Panc1 (cell line): ENCODE data around the gene FBXO31. TPM values are rescaled to one million over a fixed set of nuclear protein-coding genes. Genes with fewer than 3 reads are reported as not detected.

Experiments used
- ATAC-seq: fragments of 200-7000 bp; cut with Tn5 transposase; 2 replicates; pipeline ENCODE4 v1.9.1; 2020; ENCODE audit warnings: mild to moderate bottlenecking, moderate library complexity
- BruUV-seq: library from RNA; stranded (reverse); fragments of 400-500 nt; replicated peaks from 2 replicates; lab custom pipeline; 2021; lab: Mats Ljungman, UMichigan
- CTCF ChIA-PET: fragments of 300-600 bp; sonication (Branson Sonifier 250); formaldehyde crosslinking; loops from one replicate; lab custom pipeline; 2022; ENCODE audit warnings: antibody characterized with exemption; lab: Charles Lee
- POLR2A ChIA-PET: fragments of 300-600 bp; sonication (Branson Sonifier 250); formaldehyde crosslinking; loops from one replicate; lab custom pipeline; 2022; ENCODE audit warnings: antibody characterized with exemption; lab: Charles Lee
- DNase-seq: peaks from one replicate; pipeline ENCODE4 v3.0.0-alpha.2; 2010; ENCODE audit warnings: low read depth, low spot score
- H3K27ac ChIP-seq: 2 replicates; pipeline ENCODE4 v1.5.1; 2011; ENCODE audit warnings: mild to moderate bottlenecking, low read length, inconsistent platforms
- H3K27me3 ChIP-seq: fragments of 200-500 bp; sonication (Bioruptor generic); 2 replicates; pipeline ENCODE4 v1.6.0; 2014; ENCODE audit warnings: low read length, inconsistent platforms; ENCODE audit not compliant: control insufficient read depth, insufficient read depth
- H3K36me3 ChIP-seq: fragments of 200-500 bp; sonication (Bioruptor generic); 2 replicates; pipeline ENCODE4 v1.5.1; 2014; ENCODE audit warnings: inconsistent platforms, mild to moderate bottlenecking, low read length, moderate library complexity; ENCODE audit not compliant: control insufficient read depth, insufficient read depth
- H3K4me1 ChIP-seq: 2 replicates; pipeline ENCODE4 v1.5.1; 2011; ENCODE audit warnings: inconsistent platforms, mild to moderate bottlenecking, low read length, moderate library complexity; ENCODE audit not compliant: control insufficient read depth, insufficient read depth
- H3K4me3 ChIP-seq, 2 experiments: 2 replicates each; pipeline ENCODE4 v1.5.1; 2011 to 2012; ENCODE audit warnings: low read depth in 2 of 2, low read length in 2 of 2, mild to moderate bottlenecking in 2 of 2, inconsistent platforms in 1 of 2, moderate library complexity in 1 of 2
- H3K9me3 ChIP-seq: fragments of 200-500 bp; sonication (Bioruptor generic); 2 replicates; pipeline ENCODE4 v1.5.1; 2014; ENCODE audit warnings: low read depth, mild to moderate bottlenecking, inconsistent platforms, low read length, moderate library complexity; ENCODE audit not compliant: control insufficient read depth, insufficient read depth
- CTCF ChIP-seq: fragments of 450-650 bp; IDR thresholded peaks from 2 replicates; pipeline ENCODE4 v1.5.1; 2017; ENCODE audit warnings: mild to moderate bottlenecking
- POLR2AphosphoS5 ChIP-seq: IDR thresholded peaks from 2 replicates; pipeline ENCODE4 v1.6.1; 2012; ENCODE audit warnings: mild to moderate bottlenecking, low read depth, low read length, moderate library complexity
- REST ChIP-seq, 2 experiments: IDR thresholded peaks; 2 replicates each; pipeline ENCODE4 v1.6.1; 2011 to 2012; ENCODE audit warnings: low read depth in 2 of 2, control low read depth in 1 of 2, low read length in 1 of 2, mild to moderate bottlenecking in 1 of 2, moderate library complexity in 1 of 2; ENCODE audit not compliant: insufficient read depth in 1 of 2
- SIN3A ChIP-seq: IDR thresholded peaks from 2 replicates; pipeline ENCODE4 v1.6.1; 2012; ENCODE audit warnings: low read depth, mild to moderate bottlenecking, low read length, moderate library complexity, borderline replicate concordance; ENCODE audit not compliant: insufficient read depth
- TCF7L2 ChIP-seq: IDR thresholded peaks from 2 replicates; pipeline ENCODE4 v1.6.1; 2011; ENCODE audit warnings: mild to moderate bottlenecking, low read depth, low read length, inconsistent platforms
- in situ Hi-C: cut with HindIII; loops from 2 replicates; pipeline ENCODE4 v1.10.0; 2016; ENCODE audit warnings: low sequenced_read_pairs, low pct_unique_long_range_greater_than_20kb
- intact Hi-C: fragments of 100-400 bp; cut with micrococcal nuclease; formaldehyde crosslinking; loops from one replicate; pipeline ENCODE4 v1.10.0; 2022; ENCODE audit not compliant: unreplicated experiment
- total RNA-seq: library from RNA; stranded (reverse); gene quantifications from one replicate; pipeline ENCODE4 v1.2.1, GENCODE V29; 2021; ENCODE audit not compliant: unreplicated experiment

Gene FBXO31
- total RNA-seq, 1 experiment from 2014 or later, result 22.4 TPM

GRCh38 chr16:87316923-87317749 lies 66.4 kb downstream of the FBXO31 start, which contains the start of gene C16orf95:
Gene C16orf95 (minus strand): TSS chr16:87317392. CDS start chr16:87317242, 150 bp downstream.
- no peak for TF ChIP-seq REST (IDR thresholded peaks at IDR 0.05; ENCODE audit: insufficient read depth in 1 of 2, low read depth in 2 of 2, low read length in 1 of 2)
- TF ChIP-seq CTCF, result peak; percentile 77
- TF ChIP-seq SIN3A, result no peak; the same call in 1 of the 2 replicates
- peak; percentile 72 for TF ChIP-seq POLR2AphosphoS5
- no peak for TF ChIP-seq TCF7L2
- Histone ChIP-seq H3K4me3 (peak within 1 kb of the TSS; percentile 89 to 97), H3K9me3 (no peaks in the 10 kb centered on the region), H3K4me1 (no peaks in the 10 kb centered on the region), H3K36me3 (peaks cover 12% of the 10 kb centered on the region; the same call in 1 of the 2 replicates), H3K27ac (peak within 1 kb of the TSS; percentile 92), H3K27me3 (no peaks in the 10 kb centered on the region)
- CTCF ChIA-PET, result no interaction called here
- ATAC-seq, result peak; percentile 98
- no TSS peak for BruUV-seq
- in situ Hi-C loops (no loop called here), intact Hi-C loops (no loop called here)
- POLR2A ChIA-PET, result interaction anchor here (0.5 to 0.6 kb wide), 2 partner anchors 104 to 731 kb away, joined by 3 to 5 read pairs; no protein-coding TSS in a partner anchor
- DNase-seq, result peak; percentile 67

- no peak for ATAC-seq
- intact Hi-C loops (no loop called here), in situ Hi-C loops (no loop called here)
- Histone ChIP-seq H3K27ac (peak overlapping the region; percentile 92), H3K27me3 (no peaks in the 10 kb centered on the region), H3K36me3 (peaks cover 12% of the 10 kb centered on the region; the same call in 1 of the 2 replicates), H3K4me1 (no peaks in the 10 kb centered on the region), H3K9me3 (no peaks in the 10 kb centered on the region), H3K4me3 (peak overlapping the region; percentile 89 to 97)
- ChIA-PET CTCF (no interaction called here), POLR2A (no interaction called here)
- no peak for TF ChIP-seq TCF7L2
- DNase-seq, result no peak
- BruUV-seq, result no TSS peak
These were observed 67.1 kb downstream of the FBXO31 start for GRCh38 chr16:87316450-87316922.
